Measurements from ENCODE around the gene TRIP11.

GRCh38 chr14:91945751-91946621, 93.9 kb downstream of the TRIP11 start:
- TF ChIP-seq SMC3 (conservative IDR thresholded peaks at IDR 0.05; ENCODE audit: poor library complexity): no peak
- TF ChIP-seq CTCF (IDR thresholded peaks at IDR 0.05; ENCODE audit: poor library complexity, severe bottlenecking): no peak

Data from neural cell (in vitro differentiated cells).